Stimulated activated CD4-positive, alpha-beta T cell treated with anti-CD3 and anti-CD28 coated beads, Interleukin-12 subunit alpha, Interleukin-12 subunit beta, amount 100 ng/mL, for 48 hours (primary cell): Measurements from ENCODE around the gene DIP2C.
"Not testable (repeated sequence)": the region's sequence is repeated elsewhere in the genome, so short reads cannot be mapped to it uniquely, and the experiment has no call there.

Source experiments
- DNase-seq, 3 donors: peaks; one replicate each; pipeline ENCODE4 v3.0.0-alpha.2; 2020; ENCODE audit warnings: low read depth in 2 of 3, low spot score in 1 of 3

DIP2C gene

DNA sequence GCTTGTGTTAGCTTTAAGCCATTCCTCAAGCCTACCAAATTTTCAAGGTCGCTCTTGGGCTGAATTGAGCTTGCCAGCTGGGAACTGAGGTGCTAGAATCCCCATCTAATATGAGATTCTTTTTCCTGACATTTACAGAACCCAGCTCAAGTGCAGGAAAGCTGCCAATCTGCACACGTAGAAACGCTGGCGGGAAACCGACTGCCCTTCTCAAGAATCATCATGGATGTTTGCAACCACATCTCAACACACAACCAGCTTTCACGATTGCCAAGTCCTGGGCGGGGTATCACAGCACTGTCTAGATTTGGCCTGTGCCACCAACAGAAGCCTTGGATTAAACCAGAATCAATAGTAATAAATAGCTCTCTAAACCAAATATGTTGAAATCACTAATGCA is 203.7 kb downstream of the DIP2C start:
- no peak for DNase-seq

DNA sequence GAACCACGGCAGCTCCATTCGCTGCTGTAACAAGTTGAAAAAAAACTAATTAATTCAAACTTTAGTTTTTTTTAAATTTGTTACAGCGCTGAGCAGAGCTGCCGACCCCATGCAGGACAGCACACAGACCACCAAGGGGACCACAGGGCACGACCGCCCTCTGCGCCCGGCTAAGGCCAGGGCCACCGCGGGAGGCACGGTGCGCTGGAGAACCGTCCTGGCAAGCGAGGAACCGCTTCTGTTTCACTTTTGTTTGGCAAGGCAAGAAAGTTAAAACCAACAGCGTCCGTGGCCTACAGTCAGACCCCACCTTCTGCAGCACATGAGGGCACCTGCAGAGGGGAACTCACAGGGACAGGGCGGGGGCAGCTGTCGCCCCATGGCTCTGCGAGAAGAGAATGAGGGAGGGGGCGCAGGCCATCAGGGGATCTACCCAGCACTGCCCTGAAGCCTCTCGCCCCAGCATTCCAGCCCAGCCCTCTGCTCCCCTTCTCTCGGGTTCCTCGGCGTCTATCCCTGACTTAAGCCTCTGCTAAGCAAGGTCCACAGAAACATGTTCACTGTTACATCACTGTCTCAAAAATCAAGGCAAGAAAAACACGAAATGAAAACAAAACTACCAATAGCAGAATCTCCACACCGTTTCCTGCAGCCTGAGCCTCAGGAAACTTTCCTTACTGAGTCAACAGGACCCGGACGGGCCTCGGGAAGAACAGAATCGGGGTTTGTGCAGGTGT is 204.4 kb downstream of the DIP2C start:
- DNase-seq, result no peak

DNA sequence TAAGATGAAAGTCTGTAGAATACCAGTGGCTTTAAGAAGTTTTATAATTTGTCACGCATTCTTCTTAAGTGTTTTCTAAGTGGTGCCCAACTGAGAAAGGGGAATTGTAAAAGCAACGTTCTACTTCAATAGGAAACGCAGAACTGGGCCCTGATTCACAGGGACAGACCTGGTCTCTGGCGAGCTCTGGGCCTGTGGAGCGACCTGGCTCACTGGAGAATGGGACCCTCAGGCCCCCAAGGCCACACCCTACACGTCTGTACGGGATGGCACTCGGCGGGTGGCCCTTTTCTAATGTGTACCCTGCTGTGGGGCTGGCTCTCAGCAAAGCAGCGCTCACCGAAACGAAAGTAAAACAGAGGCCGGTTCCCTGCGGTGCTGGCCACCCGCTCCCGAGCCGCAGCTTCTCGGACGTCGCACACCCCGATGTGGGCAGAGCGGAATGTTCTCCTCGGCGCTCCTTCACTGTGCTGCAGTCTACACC is 205.0 kb downstream of the DIP2C start:
- DNase-seq, result peak in 1 of 3 donors; percentile 4

DNA sequence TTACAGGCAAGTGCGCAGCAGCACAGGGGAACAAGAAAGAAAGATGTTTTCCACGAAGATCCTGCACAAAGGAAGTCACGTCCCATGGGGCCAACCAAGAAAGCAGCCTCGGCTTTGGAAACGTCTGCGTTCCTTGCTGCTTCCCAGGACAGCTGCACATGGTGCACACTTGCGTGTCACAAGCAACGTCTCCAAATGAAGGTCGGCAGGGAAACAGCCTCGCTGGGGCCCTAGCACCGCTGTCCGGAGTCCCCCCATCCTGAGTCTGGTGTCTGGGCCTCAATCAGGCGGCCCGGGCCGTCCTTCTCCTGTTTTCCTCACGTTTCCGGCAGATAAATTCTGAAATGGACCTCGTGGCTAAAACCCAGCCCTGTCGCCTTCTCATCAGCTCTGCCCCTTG is 206.2 kb downstream of the DIP2C start:
- DNase-seq, result no peak

DNA sequence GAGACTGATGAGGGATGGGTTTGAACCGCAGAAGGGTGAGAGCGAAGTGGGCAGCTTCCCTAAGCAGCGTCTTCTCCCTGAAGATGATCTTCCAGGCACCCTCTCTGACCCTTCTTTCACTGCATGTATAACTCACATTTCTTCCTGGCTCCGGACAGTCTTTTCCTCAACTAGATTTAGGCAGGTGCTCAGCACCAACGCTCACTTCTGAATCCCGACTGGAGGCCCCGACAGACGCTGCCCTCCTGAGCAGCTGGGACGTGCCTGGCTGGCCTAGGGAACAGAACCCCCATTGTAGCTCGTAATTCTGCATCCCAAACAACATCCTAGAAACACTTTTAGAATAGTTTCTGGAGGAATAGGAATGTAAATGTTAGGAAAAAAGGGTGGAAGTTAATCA is 206.6 kb downstream of the DIP2C start:
- DNase-seq, result no peak

DNA sequence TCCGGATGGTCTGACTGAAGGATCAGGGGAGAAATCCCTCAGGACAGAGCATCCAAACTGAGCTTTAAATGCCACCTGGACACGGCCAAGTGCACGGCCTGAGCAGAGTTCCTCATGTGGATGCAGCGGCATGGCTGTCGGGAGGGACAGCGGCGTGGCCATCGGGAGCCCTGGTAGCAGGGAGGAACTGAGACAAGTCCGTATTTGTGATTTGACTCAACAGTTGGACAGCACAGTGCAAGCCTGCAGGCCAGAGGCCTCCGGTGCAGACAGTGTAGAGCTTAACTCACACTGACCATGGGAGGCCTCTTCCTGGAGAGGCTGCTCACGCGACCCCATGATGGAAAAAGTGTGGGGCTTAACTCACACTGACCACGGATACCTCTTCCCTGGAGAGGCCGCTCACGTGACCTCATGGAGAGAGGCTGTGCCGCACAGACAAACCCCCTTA is 207.4 kb downstream of the DIP2C start:
- no peak for DNase-seq

DNA sequence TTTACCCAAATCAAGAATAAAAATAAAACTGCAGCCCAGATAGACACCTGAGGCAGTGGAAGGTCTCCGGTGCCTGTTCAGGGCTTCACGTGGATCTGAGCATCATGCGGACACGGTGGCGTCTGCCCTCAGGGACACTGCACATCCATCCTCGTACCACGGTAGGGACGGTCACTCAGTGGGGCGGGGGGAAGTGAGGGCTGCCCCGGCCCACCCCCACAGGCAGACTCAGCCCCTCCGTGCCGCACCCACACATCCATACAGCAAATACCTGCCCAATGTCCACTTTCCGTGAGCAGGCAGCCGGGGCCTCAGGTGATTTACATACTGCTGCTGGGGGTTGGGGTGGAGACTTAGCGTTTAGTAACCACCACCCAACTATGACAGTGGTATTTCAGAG is 207.8 kb downstream of the DIP2C start:
- no peak for DNase-seq

DNA sequence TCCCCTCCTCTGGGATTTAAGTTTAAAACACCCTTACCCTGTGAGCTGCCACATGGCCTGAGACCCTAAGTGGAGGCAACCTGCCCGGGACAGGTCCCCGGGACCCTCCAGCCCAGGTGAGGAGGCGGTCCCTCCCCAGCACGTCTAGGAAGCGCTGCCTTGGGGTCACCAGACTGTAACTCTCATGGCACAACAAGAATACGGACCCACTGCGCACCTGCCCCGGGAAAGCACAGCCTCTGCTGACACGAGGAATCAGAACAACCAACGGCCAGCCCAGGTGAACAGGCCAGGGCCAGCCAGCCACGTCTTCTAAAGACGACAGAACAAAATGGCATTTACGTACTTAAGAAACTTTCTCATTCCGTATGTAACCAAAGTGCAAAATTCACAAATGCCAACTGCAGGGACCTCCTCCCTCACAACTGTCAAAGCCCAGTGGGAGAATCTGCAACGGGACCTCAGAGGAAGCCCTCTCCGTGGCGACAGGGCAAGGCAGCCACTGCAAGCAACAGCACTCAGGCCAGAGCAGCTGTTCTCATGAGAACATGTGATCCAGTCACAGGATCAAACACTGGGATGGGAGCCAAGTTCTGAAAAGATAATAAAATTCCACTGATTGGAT is 208.4 kb downstream of the DIP2C start:
- no peak for DNase-seq

DNA sequence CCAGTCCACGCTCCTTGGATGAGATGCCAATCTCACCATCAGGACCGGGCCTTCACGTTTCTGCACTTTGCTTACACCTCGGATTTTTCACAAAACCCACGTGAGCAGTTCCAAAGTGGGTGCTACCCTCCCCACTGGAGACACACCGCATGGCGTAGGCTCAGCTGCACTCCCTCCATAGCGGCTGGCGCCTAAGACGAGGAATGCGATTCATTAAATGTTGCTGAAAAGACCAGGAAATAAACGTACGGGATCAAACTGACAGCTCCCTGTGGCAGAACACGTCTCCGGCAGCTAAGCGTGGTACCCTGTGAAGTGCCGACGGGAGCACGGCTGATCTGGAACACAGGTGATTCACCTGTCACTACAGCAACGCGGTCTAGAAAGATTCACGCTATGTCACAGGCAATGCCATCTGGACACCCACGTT is 209.0 kb downstream of the DIP2C start:
- DNase-seq, result no peak

DNA sequence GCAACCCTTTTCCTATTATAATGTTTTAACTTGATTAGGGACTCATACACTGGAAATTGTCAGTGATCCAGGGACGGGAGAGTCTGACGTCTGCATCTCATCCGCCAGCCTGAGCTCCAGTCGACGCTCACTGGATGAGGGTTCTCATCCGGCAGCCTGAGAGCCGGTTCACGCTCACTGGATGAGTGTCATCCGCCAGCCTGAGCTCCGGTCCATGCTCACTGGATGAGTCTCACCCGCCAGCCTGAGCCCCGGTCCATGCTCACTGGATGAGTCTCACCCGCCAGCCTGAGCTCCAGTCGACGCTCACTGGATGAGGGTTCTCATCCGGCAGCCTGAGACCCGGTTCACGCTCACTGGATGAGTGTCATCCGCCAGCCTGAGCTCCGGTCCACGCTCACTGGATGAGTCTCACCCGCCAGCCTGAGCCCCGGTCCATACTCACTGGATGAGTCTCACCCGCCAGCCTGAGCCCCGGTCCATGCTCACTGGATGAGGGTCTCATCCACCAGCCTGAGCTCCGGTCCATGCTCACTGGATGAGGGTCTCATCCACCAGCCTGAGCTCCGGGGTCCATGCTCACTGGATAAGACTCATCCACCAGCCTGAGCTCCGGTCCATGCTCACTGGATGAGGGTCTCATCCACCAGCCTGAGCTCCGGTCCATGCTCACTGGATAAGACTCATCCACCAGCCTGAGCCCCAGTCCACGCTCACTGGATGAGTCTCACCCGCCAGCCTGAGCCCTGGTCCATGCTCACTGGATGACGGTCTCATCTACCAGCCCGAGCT is 209.6 kb downstream of the DIP2C start:
- DNase-seq, result not testable (repeated sequence)

DNA sequence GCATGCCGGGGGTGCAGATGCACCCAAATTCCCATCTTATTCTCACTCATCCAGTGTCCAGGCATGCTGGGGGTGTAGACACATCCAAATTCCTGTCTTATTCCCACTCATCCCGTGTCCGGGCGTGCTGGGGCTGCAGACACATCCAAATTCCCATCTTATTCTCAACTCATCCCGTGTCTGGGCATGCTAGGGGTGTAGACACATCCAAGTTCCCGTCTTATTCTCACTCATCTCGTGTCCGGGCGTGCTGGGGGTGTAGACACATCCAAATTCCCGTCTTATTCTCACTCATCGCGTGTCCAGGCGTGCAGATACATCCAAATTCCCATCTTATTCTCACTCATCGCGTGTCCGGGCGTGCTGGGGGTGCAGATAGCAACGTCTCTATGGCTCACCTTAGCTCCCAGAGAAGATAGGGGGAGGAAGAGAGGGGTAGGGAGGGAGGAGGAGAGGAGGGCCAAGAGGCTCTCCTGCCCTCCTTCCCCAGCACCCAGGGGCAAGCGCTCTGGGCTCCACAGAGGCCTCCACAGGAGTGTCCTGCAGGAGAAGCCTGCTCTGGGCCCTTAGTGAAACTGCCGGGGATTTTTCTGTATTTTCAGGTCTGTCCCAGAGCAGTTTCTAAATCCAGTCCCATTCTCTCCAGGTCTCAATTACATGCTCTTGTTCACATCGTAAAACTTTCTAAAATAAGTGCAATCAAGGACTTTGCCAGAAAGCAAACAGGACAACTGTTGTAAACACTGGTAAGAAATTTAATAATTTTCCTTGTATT is 210.8 kb downstream of the DIP2C start:
- DNase-seq, result no peak

DNA sequence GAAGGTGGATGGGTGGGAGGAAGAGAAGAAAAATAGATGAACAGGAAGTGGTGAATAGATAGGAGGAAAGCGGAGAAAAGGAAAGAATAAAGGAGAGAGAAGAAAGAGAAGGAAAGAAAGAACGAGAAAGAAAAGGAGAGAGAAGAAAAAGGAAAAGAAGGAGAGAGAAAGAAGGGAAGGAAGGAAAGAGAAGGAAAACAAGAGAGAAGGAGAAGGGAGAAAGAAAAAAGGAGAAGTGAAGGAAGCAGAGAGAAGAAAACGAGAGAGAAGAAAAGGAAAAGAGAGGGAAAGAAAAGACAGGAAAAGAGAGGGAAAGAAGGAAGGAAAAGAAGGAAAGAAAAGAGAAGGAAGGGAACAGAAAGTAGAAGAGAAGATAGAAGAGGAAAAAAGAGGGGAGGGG is 211.8 kb downstream of the DIP2C start:
- DNase-seq, result no peak

DNA sequence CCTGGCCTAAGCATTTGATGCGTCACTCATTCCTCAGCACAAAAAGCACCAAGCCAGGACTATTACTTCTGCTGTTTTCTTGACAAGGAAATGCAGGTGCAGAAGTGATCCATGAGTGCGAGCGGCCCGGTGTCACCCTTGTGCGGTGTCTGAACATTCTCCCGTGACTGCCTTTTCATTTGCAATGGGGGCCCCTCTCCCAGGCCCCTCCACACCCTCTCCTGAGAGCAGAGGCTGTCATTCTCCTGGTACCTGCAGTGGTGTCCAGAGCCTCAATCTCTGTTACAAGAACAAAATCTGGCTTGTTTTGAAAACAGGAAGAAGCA is 213.1 kb downstream of the DIP2C start:
- DNase-seq, result no peak

DNA sequence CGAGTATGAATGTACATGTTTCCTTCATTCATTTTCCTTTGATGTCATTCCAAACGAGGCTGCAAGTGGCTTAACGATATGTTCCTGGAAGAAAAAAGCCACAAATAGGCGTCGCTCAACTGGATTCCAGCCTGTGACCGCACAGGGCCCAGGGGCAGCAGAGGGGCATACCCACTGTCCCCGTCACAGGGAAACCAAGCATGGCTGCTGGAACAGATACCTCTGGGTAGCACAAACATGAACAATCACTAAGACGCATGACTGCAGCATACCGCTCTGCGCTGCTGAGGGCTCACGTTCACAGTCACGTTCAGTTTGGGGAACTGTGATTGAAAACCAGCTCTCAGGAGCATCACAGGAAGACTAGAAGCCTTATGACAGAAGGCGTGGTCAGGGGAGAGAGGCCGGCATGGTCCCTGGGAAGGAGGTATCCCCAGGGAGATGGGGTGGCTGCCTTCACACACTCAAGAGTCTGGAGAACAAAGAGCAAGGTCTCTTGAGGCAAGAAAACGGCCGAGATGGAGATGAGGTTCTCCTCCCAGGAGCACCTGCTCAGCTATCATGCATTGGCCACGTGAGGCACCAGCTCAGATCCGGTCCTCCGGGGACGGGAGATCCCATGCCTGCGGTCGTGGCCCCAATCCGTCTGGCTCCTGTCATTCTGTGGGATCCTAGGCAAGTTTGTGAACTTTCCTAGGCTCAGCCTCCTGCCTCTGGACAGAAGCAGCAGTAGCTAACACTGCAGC is 213.6 kb downstream of the DIP2C start:
- DNase-seq, result no peak

DNA sequence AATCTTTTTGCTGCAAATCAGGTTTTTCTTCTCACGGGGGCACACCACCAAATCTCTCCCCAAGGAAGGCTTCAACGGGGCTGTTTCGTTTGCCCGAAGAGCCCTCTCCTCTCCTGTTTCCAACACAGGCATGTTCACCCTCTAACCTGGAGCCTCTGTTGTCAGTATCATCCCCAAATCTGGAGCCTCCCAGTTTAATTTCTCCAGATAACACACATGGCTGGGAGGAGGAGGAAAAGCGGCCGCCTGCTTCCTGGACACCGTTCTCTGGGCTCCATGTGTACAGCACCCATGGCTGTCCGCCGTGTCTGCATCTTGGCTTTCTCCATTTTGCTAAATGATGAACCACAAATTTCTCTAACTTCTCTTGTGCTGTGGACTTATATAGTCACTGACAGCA is 214.5 kb downstream of the DIP2C start:
- no peak for DNase-seq

DNA sequence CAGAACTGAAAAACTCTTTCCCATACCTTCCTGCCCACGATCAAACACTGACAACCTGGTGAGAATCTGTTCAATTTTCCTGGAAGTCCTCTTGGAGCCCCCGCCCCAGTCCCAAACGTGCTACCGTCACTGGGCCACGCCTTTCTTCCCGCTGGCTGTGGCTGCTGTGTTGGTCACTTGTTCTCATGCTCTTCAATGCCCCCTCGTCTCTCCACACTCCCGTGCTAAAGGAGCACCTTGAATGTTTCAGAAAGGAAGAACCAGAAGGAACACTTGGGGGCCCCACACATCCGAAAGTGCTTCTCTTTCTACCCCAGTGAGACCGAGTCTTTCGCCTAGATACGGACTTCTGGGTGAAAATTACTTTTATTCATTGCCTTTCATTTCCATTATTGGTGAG is 215.1 kb downstream of the DIP2C start:
- no peak for DNase-seq

DNA sequence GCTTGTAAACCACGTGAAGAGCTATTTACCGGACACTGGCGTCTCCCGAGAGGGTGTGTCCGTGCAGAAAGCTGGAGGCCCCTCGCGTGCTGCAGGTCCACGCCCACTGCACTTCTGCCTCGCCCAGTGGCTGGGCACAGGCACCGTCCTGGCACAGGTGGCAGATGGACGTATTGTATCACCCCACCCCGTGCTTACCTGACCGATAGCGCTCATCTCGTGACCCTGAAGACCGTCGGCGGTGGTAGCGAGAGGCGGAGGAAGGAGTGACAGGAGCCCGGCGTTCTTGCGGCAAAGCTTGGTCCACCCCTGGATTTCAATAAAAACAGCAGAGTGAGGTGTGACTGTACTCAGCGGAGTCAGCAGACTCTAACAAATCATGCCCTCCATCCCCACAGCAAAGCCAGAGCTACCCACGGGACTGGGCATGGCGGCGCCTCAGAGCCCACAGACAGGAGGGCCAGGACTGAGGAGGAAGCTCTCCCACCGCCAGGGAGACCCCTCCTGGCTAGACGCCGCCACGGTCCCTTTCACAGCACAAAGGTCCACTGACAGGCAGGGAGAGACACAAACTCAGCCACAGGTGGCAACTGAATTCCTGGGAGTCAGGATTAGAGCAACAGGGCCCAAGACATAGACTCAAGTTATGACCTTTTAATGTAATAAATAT is 217.1 kb downstream of the DIP2C start:
- no peak for DNase-seq

DNA sequence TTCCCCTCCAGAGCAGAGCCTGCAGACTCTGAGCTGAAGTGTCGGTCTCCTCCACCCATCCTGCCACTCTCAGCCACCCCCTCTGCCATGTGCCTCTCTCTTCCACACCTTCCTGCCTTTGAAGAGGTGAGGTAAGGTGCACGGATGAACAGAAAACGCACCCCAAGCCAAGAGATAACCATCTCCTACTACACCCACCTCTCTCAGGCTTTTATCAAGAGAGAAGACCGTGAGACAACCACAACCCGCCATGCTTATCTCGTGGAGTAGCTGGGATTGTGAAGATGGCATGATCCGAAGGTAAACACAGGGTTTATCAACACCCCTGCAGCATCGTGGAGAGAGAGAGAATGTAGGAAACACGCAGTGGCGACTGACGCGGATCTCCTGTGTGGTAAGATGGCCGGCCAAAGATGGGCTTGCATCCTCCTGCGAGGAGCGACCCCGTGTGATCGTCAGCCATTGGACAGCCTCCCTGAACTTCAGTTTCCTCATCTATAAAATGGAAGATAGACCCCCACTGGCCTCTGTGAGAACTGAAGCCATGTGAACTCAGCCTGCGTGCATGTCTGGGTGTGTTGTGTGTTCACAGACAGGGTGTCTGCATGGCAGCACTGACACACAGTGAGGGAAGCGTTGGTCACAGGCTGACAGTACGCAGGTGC is 219.0 kb downstream of the DIP2C start:
- no peak for DNase-seq

DNA sequence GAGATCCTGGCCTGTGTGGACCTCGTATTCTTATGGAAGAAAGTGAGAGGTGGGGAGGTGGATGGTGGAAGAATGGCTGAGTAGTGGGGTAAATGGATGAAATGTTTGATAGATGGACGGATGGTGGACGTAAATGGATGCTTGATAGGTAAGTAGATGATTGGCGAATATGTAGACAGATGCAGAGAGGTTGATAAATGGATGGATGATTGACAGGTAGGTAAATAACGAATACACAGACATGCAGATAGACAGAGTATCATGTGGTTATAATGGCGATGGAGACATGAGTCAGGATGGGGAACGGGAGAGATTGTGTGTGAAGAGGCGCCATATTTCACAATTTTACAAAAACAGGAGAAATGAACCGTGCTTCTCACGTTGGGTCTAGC is 219.5 kb downstream of the DIP2C start:
- DNase-seq, result no peak

DNA sequence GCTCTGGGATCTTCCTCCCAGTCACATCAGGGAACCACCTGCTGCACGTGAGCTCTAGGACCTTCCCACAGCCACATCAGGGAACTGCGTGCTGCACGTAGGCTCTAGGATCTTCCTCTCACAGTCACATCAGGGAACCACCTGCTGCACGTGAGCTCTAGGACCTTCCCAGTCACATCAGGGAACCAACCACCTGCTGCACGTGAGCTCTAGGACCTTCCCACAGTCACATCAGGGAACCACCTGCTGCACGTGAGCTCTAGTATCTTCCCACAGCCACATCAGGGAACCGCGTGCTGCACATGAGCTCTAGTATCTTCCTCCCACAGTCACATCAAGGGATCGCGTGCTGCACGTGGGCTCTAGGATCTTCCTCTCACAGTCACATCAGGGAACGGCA is 229.7 kb downstream of the DIP2C start:
- no peak for DNase-seq
